OCI-M1 (cell line): Measurements from ENCODE around the gene PDPN.
"Not testable (repeated sequence)": the region's sequence is repeated elsewhere in the genome, so short reads cannot be mapped to it uniquely, and the experiment has no call there.

Experiments used
- DNase-seq: peaks from one replicate; lab custom pipeline; 2025; lab: John Stamatoyannopoulos, UW

PDPN gene, protein sequence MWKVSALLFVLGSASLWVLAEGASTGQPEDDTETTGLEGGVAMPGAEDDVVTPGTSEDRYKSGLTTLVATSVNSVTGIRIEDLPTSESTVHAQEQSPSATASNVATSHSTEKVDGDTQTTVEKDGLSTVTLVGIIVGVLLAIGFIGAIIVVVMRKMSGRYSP

DNA sequence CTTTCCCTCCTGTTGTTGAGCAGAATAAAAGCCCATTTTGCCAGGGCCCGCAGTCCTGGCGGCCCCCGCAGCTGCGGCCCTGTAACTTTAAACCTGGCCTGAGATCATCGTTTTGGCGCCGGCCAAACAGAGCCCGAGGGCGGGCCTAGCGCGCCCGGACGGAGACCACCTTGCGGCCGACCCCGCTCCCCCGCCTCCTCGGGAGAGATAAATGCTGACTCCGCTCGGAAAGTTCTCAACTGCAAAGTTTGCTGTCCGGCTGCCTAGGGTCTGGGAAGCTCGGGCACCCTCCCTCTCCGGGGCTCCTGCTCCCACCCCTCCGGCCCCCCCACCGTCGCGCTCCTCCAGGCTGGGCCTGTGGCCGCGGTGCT is at the start of gene PDPN:
Gene PDPN (plus strand): TSS at position 238 of the 371 bp plus-strand sequence. CDS start 202 bp downstream, outside the sequence.
- no peak for DNase-seq

DNA sequence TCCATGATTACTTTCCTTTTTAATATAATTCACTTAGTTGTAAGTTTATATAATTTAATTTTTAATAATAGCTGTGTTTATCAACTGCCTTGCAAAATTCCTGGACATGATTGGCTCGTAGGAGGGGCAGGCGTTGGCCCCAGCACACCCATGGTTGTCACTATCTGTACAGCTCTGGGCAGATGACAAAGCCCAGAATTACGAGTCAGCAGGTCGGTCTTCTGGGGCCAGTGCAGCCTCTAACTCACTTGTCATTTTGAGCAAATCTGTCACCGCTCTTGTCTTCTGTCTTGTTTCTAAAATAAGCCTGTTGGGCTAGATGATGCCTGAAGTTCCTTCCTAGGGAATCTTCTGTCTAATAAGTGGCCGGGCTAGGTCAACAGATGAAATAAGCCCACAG is 48.4 kb upstream of the PDPN start:
- DNase-seq = no peak

DNA sequence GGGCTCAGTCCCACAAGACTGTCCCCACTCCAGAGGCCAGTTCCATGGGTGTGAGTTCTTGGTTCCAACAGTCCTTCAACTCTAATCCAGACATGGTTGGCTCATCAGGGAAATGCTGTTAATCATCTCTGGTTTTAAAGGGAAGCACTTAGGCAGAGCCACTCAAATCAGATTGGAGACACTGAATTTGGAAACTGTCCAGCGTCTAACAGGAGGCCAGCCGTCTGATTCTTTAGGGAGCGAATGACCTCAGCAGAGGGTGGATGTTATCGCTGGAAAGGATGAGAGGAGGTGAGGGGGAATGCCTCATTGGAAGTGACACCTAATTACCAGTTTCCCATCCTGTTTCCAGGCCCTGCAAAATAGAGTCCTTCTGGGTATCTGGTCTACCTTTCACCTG is 47.1 kb upstream of the PDPN start:
- no peak for DNase-seq

DNA sequence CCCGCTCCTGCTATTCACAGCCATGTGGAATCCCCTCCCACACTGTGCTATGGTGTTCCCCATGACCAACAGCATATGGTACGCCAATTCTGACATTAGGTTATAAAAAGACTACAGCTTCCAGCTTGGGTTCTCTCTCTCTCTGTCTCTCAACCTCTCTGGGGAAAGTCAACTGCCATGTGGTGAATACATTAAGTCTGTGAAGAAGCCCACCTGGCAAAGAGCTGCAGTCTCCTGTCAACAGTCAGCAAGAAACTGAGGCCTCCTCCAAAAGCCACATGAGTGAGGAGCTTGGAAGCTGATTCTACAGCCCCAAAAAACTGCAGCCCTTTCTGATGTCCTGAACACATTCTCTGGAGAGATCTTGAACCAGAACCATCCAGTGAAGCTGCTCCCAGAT is 44.8 kb upstream of the PDPN start:
- no peak for DNase-seq

DNA sequence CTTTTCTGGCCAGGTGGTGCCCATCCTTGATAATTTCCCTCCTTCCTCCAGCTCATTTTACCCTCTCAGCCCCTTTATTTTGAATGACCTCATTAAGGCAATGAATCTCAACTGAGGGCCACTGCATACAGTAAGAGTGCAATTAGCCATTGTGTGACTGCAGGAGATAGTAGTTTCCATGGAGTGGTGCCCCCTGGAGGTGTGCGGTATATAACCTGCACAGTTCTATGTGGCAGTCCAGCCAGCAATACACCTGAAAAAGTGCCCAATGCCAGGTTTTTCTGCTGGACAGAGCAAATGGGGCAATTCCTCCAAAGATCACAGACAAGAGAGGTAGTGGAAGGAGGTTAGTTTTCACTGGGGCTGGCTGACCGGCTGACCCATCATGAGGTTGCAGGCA is 43.9 kb upstream of the PDPN start:
- DNase-seq = no peak

DNA sequence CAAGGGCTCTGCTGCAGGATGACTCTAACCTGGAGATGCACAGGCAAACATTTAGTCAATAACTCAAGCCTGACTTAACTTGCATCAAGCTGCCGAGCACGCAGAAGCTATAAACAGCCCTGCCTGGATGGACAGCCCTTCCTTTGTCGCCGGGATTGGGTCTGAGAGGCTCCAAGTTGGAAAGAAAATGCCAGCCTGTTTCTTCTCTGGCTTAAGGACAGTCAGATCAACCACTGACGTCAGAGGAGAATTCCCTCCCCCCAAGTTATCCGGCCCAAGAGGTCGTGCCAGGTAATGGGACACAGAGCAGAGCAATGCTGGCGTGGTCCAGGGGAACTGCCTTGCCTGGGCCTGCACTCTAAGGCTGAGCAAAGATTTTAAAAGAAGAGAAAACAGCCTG is 42.8 kb upstream of the PDPN start:
- DNase-seq = no peak

DNA sequence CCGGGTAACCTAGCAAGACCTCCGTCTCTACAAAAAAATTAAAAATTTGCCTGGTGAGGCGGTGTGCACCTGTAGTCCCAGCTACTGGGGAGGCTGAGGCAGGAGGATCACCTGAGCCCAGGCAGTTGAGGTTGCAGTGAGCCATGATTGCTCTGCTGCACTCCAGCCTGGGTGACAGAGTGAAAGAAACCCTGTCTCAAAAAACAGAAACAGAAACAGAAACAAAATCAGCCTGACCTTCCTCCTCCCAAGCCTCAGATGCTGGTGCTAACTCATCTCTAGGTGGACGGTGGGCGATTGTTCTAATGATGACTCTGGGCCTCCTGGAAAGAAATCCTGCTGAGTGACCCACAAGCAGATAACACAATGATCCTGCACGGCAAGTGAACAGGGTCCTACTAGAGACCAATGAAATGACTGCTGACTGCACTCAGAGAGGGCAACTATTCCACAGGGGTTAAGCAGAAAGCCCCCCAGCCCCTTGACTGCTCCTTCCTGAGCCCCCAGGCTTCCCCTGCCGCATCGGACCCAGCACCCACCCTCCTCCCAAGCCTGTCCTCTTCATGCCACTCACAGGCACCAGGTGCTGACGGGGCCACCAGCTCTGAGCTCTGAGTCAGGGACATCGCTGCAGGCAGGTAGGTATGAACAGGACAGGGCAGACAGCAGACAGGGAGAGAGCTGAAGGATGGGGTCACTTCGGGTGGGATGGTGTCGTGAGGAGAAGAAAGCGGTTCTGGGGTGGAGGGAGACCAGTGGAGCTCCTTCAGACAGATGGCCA is 42.0 kb upstream of the PDPN start:
- no peak for DNase-seq

DNA sequence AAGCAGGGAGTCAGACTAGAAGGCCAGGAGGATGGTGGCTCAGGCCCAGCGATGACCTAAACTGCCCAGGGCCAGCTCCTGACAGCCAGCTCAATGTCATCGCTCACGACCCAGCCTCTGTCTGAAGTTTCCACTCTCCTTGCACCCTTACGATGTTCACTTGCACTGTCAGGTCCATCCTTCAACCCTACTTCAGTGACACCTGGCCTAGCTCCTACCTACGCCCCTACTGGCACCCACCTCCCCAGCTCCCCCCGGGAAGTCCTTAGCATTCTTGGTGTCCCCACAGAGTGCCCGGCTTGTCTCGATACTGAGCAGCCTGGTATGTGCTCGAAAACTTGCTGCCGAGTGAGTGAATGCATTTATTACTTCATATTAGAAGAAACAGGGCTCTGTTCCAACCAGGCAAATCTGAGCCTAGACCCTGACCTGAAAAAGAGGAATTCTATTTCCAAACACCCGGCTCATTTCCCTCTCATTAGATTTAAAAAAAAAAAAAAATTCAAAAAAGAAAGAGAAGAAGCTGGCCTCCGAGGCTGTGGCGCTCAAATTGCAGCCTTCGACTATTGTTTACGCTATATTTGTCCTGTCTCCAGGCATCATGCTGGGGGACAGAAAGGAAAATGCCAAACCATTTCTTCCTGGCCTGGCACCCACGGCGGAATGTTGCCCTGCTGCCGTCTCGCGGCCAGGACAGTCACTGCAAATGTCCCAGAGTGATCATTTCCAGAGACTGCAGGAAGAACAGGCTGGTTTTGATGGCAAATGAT is 40.0 kb upstream of the PDPN start:
- no peak for DNase-seq

DNA sequence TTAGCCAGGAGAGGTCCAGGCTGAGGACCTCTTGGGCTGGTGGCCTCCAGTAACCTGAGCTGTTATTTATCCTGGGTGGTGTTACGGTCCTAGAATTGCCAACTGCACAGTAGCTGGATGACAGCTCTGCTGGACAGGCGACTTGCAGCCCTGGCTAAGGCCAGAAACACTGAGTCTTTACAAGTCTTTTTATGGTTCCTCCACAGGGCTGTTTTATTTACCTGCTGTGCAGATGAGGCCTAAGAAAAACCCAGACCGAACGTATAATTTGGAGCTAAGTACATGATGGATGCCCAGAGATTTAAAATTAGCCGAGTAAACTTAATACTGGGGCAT is 39.4 kb upstream of the PDPN start:
- DNase-seq = no peak

DNA sequence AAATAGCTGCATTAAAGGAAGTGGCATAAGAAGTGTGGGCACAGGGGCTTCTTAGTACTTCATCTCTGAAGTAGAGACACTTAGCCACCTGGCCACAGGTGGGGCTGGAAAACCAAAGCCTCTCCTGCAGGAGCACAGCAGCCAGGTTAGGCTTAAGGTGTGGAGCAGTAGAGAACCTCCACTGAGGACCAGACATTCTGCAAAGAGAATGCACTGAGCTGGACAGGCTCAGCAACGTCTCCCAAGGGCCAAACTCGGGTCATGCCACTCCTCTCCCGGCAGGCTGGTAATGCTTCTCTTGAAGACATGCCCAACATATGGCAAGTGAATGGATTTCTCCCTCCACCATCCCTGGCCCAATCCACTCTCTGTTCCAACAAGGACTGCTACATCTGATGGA is 36.8 kb upstream of the PDPN start:
- DNase-seq = no peak

DNA sequence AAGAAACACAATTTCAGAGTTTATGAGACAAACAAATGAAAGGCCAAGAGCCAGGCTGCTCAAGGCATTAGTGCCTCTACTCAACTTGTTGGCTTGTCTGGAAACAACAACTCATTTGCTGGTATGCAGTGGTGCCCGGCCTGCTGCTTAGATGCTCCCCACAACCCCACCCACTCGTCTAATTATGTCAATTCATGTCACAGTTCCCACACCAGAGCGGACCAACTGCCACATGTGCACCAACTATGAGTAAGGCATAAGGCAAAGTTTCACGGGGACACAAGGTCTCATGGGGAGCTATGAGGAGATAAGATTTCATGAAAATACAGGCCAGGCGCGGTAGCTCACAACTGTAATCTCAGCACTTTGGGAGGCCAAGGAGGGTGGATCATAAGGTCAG is 35.4 kb upstream of the PDPN start:
- no peak for DNase-seq

DNA sequence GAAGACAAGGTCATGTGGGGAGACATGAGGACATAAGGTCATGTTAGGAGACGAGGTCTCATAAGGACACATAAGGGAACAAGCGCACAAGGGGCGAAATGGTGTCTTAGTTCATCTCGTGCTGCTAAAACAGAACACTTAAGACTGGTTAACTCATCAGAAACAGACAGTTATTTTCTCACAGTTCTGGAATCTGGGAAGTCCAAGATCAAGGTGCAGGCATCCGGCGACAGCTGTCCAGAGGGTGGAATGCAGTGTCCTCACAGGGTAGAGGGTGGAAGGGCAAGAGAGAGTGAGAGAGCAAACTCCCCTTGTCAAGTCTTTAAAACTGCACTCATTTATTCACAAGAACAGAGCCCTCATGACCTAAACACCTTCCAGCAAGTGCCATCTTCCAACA is 34.6 kb upstream of the PDPN start:
- no peak for DNase-seq

DNA sequence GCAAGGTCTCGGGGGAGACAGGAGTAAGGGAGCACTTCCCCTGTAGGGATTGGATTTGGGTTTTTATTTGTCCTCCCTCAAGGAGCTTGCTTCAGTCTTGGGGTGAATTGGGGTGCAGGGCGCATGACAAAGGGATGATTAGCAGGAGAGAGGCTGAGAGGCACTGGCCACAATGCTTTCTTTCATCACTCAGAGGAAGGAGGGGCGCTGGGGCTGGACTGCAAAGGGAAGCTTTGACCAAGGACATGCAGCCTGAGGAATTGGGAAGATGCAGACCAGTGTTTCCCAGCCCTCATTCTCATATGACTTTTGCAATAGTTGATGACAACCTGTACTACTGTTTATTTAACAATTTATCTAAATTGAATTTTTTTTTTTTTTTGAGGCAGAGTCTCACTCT is 34.1 kb upstream of the PDPN start:
- no peak for DNase-seq

DNA sequence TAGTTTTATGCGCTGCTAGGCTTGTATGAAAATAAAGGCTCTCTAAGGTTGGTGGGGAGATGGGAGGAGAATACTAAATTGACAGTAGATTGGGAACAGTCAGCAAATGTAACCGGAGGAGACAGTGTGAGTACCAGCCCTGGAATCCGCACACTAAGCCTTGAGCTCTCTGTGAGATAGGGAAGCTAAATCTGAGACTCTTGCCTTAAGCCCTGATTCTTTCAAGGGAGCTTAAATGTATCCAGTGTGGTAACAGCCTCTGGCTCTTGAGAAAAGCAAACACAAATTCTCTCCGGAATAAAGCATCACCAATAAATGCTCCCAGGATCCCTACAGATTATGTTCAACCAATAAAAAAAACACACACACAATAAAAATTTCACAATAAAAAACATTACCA is 33.0 kb upstream of the PDPN start:
- DNase-seq = no peak

DNA sequence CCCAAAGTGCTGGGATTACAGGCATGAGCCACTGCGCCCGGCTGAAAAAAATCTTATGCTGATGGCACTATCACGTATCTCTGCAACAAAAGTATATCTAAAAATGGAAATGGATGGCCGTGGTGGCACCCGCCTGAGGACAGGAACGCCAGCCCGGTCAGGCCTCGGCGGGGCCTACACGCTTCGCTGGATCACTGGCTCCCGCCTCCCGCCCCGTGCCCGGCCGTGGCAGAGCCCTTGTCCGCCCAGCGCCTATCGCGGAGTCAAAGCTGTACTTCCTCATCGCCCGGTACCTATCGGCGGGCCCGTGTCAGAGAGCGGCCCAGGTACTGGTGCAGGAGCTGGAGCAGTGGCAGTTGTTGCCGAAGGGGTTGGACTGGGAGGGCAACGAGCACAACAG is 28.8 kb upstream of the PDPN start:
- DNase-seq = no peak

DNA sequence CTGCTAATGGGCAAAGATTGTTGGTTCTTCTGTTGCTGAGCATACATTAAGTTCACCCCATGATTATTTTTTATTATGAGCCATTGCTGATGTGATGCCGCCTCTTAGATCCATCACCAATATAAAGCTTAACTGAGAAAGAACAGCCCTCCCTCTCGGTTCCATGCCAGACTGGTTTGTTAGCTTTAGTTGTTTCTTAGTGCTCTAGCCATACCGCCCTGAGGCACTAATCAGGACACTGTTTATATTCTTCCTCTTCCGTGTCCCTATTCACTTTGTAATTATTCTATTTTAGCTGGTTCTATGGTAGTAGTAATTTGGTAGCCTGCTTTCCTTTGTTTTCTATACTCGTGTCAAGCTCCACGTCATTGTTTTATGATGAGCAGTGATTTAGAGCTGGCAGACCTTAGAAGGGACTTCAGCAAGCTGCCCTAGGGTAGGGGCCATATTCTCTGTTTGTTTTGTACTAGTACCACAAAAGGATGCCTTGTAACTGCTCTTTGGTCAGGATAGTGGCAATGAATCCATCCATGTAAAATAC is 27.3 kb upstream of the PDPN start:
- no peak for DNase-seq

DNA sequence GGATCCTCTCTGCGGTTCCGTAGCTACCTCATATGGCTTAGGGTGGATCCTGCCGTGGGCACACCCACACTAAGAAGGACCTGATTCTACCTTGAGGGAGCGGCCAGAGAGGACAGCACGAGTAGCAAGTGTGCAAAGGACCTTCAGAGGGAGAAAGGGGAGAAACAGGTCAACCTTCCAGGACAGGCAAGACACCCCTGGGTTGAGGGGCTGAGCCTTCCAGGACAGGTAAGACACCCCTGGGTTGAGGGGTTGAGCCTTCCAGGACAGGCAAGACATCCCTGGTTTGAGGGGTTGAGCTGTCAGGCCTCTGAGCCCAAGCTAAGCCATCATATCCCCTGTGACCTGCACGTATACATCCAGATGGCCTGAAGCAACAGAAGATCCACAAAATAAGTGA is 23.1 kb upstream of the PDPN start:
- no peak for DNase-seq

DNA sequence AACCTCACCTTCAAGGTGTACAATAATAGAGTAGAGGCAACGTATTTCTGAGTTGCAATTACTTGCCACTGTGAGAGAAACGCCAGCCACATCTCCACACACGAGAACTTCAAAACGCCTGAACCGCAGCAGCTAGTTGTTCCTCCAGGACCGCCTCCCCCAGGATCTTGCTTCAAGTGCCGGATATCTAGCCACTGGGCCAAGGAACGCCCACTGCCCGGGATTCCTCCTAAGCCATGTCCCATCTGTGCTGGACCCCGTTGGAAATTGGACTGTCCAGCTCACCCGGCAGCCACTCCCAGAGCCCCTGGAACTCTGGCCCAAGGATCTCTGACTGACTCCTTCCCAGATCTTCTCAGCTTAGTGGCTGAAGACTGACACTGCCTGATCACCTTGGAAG is 20.7 kb upstream of the PDPN start:
- DNase-seq = not testable (repeated sequence)

DNA sequence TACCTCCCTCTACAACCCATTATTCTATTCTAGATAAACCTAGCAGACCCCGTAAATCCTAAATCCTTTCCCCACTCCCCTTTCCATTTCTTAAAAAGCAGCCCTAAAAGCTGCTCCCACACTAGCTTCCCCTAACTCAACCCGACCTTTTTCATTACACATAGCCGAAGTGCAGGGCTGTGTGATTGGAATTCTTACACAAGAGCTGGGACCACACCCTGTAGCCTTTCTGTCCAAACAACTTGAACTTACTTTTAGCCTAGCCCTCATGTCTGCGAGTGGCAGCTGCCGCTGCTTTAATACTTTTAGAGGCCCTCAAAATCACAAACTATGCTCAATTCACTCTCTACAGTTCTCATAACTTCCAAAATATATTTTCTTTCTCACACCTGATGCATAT is 19.6 kb upstream of the PDPN start:
- no peak for DNase-seq

DNA sequence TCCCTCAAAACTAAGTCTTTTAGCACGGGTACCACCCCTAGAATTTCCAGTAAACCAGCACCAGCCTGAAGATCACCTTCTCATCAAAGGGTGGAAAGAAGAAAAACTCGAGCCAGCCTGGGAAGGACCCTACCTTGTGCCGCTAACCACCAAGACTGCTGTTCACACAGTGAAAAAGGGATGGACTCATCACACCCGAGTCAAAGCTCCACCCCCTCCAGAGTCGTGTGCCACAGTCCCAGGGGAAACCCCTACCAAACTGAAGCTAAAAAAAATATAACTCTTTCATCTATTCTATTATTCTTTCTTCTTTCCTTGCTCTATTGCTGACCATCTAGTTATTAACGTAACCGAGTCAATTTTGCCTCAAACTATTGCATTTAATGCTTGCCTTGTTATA is 13.2 kb upstream of the PDPN start:
- DNase-seq = not testable (repeated sequence)

DNA sequence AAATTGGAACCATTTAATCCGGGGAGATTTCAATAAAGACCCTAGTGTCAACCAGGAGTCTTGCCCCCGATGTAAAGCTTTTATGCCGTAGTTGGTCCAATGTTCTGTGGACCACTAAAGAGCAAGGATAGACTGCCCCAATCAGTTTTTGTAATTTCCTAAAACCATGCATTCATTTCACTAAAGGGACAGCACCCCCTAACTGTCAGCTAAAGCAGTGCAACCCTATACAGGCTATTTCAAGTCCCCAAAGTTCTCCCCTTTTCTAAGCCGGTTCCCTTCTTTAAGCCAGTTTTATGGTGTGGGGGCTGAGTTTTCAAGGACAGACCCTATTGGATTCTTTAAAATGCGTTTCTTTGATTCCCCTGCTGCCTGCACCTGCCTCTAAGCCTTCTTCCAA is 12.7 kb upstream of the PDPN start:
- DNase-seq = peak; percentile 22

DNA sequence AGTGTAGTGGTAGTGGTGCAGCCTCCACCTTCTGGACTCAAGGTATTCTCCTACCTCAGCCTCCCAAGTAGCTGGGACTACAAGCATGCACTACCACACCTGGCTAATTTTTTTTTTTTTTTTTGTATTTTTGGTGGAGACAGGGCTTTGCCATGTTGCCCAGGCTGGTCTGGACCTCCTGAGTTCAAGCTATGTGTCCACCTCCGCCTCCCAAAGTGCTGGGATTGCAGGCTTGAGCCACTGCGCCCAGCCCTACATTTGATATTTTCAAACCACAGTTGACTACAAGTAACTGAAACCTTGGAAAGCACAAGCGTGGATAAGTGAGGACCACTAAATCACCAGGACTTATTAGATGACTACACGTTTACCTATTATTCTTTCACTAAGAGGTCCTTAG is 10.0 kb upstream of the PDPN start:
- DNase-seq = no peak

DNA sequence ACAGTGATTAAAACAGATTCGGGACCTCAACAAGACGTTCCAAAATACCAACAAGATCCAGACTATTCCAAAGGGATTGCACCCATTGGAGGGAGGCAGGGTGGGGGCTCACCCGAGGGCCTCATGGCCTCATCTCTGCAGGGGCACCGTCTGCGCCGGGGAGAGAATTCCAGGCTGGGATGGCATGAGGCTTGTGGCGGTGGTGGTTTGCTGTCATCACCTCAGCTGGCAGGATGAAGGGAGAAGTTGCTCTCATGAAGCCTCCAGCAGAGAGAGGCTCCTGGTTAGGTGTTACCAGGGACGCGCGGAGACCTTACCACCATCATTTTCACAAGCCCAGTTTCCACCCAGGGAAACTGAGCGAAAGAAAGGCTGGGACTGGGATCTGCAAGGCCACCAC is 6.7 kb upstream of the PDPN start:
- DNase-seq = no peak
